NOMO-1 treated with DMSO at 0.1 percent for 48 hours (cell line): ENCODE measurements around the gene FOXO6.

Source experiments
- DNase-seq: peaks from one replicate; lab custom pipeline; 2025; ENCODE audit not compliant: unreplicated experiment; lab: John Stamatoyannopoulos, UW

FOXO6 gene

DNA sequence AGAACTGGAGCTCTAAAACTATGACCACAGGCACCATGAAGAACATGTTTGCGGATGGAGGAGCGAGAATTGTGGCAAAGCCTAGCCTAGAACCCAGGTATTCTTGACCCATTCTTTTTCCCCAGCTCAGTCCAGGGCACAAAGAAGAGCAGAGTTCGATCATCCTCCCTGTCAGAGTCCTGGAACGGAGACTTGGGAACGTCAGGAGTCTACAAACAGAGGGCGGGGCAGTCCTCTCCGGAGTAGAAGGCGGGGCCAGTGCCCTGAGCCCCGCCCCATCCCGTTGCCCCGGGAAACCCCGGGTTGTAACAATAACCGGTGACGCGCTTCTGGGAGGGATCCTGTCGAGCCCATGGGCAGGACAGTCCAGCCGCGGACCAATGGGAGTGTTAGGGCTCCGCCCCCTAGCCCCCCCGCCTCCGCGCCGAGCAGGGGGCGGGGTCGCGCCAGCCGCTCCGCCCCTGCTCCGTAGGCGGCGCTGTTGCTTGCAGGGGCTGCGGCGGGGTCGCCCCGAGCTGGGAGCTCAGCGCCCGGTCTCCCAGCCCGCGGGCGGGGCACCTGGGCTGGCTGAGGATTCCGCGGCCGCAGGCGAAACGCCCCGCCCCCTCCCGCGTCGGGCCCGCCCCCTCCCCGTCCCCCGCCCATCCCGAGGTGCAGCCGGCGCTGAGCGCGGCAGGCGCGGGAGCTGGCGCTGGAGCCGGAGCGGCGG lies at the start of gene FOXO6:
Gene FOXO6, plus strand, starts transcription at position 649 of the 709 bp plus-strand sequence.
- peak; percentile 95 for DNase-seq

DNA sequence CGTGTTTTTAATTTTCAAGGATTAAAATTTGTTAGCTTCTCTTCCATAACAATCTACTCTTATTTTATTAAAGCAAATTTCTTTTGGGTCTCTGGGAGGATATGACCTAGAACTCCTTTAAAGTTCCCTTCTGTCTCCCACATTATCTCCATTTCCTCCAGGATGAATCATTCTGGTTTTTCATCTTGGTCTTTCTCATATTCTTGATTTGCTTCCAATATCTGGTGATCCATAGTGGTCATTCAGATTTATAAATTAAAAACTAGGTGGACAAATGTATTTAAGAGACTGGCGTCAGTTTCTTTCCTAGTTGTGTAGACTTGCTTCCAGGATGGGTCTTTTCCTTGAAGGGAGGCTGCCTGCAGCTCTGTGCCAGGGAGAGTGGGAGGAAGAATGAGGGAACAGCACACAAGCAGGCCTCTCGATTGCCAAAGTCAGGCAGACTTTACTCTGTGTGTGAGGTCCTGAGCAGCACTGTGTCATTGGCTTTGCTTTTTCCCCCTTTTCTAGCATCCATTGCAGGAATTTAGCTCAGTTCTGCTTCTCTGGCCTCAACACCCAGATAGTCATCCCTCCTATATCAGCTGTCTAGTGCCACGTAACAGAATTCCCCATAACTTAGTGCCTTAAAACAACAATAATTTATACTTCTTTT lies 48.1 kb upstream of the FOXO6 start:
- no peak for DNase-seq

DNA sequence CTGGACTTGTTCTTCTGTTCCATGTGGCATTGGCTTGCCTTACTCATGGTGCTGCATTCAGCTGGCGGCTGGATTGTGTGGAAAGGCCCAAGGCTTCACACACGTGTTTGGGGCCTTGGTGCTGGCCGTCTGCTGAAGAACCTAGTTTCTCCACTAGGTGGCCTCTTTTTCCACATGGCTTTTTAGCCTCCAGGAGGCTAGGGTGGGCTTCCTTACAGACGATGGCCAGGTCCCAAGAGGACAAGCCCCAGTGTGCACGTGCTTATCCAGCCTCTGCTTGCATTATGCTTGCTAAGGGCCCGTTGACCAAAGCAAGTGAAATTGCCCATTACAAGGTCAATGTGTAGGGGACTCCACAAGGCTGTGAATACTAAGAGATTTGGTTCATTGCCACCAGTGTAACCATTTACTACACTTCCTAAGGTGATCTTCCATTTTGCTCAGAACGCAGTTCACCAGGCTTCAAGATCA lies 47.5 kb upstream of the FOXO6 start:
- DNase-seq = peak; percentile 12

DNA sequence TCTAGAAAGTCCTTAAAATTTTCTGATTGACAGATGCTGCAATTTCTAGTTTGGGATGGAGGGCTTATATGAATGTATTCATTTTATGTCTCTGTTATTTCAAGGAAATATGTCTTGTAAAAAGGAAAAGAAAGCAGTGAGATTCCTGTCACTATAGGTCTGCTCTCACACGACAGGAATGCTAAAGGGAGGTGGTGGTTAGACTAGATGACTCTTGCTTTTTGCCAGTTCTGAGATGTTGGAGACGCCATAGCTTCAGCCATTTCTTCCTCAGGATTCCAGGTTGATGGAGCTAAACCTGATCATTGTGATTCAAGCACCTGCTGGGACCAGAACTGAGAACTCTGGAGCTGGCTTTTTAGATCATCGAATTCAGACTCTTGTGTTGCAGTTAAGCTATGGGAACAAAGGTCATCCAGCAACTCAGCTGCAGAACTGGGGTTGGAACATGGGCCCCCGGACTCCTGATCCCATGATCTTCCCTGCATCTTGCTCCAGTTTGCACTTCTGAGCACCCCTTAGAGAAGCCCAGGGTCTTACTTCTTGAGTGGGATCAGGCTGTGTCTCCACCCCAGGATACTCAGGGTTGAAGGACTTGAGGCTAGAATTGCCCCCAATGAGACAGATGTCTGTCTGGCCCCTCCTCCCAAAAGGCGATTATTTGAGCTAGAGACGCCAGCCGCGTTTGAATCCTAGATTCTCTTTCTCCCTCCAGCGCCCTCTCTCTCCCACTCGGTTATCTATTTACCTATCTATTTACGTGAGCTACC lies 46.7 kb upstream of the FOXO6 start:
- no peak for DNase-seq

GRCh38 chr1:41315146-41315822 lies 46.0 kb upstream of the FOXO6 start:
- DNase-seq = no peak

DNA sequence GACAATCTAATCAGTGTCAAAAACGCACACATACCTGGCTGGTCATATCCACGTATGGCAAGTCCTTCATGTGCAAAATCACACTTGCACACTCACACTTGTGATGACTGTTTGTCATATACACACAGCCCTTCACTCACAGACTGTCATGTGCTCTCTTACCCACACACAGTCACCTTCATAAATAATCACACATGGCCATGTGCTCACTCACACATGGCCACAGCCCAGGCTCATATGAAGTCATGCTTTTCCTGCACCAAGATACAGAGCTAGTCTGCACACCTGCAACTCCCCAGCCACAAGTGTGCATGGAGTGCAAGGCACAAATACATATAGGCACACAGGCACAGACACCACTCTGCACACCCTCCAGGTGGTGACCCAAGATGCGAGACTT lies 45.4 kb upstream of the FOXO6 start:
- no peak for DNase-seq

DNA sequence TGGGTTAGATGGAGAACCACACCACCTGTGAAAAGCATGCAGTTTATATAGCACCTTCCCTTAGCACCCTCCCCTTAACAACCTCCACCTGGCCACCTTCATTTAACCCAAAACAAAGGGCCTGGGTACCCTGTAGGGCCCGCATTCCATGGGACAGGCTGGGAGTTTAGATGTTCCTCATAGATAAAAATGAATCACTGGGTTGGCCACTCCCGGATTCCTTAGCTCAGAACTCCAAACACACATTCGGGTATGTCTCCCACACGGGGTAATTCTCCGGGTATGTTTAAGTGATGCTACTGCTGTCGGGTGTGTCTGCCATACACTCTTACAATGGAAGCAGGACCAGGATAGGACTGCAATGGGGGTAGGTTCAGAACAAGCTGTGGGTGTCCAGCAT lies 43.9 kb upstream of the FOXO6 start:
- no peak for DNase-seq

DNA sequence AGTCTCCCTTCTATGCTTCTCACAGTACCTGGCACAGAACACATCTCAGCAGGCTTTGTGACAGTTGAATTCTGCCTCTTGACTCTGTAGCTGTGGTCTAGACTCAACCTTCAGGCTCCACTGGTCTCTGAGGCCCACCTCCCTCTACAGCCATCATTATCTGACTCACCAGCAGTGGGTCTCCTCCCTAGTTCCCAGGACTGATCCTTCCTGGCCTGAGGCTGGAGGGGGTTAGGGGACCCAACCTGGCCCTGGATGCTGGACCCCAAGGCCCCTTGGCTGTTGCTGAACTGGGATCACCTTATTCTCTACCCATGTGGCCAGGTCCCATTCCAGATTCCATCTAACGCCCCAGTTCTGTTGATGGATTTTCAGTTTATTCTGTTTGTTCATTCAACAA lies 43.1 kb upstream of the FOXO6 start:
- DNase-seq = no peak

DNA sequence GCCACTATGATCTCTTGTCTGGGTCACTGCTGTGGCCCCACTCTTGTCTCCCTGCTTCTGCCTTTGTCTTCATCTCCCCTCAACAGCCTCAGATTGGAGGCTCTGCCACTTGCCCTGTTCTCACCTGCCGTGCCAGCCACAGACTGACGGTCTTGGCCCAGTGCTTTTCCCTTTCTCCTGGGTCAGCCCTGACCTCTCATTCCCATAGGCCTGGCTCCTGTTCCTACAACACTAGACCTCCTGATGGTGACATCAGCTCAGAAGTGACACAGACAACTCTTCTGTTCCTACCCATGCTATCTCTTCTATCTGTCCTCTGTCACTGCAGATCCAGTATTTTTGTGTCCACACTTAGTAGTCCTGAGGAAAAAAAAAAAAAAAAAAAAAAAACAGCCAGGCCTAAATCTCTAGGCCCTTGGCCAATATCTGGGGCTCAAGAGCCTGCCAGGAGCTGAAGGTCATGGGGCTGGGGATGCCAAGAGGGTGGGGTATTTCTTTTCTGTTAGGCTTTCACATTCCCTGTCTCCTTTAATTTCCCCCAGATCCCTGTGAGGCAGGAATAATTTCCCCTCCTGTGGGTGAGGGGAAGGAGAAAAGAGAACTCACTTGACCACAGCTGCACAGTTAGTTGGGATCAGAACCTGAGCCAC lies 42.0 kb upstream of the FOXO6 start:
- no peak for DNase-seq

DNA sequence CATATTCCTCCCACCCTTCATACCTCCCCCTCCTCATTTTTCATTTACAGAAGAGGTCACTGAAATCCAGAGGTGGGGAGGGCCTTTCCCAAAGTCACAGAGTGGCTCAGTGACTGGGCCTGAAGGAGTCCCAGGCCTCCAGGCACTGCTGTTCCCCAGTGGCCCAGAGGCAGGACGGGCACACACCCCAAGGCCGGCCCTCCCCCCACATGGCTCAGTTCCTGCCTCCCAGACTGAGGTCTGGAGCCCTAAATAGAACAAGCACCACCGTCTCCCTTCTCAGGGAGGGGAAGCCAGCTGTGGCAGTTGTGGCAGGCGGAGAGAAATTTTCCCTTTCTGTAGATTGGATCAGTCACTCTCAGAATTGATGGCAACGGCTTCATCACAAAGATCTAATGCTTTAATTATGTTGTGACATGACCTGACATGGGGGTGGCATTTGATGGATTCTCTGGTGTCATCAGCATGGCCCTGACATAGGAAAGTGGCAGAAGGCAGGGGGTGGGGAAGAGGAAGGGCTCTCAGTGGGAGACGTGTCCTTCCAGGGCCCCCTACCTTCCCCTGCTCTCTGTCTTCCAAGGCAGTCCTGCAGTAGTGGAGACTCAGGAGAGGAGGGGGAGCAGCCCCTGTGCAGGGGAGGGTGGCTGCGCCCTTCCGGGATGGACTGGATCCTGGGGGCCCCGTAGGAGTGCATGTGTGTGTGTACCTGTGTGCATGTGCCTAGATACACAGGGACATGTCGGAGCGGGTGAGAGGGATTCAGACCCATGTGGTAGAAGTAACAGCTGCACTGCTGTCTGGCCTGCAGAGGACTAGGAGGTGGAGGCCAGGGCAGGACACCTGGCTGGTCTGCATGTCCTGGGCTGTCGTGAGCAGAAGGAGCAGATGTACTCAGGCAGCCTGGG lies 41.2 kb upstream of the FOXO6 start:
- DNase-seq = no peak

DNA sequence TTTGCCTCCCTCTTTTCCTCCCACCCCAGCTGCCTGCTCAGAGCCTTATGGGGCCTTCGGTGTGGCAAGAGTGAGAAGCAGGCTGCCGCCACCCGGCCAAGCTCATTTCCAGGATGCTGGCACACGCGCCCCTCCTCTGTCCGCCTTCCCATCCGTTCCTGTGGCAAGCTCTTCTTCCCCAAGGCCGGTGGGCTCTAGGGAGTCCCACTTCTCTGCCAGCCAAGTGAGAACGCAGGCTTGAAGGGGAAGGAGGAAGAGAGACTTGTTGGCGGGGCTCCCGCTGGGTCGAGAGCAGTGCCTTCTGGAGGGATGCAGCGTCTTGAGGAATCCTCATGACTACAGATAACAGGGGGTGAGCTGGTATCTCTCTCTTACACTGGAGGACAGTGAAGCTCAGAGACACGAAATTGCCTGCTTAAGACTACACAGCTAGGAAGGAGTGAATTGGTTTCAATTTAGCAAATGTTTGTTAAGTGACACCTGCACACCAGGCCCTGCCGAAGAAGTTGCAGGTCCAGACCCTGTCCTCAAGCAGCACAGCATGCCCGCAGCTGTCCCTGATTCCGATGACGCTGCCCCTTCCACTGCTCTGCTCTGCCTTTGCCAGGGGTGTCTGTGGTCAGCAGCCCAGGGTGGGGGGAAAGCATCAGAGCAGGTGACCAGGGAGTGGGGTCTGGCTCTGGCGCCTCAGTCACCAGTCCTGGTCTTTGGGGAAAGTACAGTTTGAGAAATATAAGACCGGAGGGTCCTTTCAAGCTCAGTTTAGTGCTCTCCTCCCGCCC lies 40.1 kb upstream of the FOXO6 start:
- DNase-seq = no peak

- DNase-seq = no peak
These were observed 39.1 kb upstream of the FOXO6 start for GRCh38 chr1:41322101-41322661.

GRCh38 chr1:41322835-41323234 lies 38.4 kb upstream of the FOXO6 start:
- peak; percentile 22 for DNase-seq

DNA sequence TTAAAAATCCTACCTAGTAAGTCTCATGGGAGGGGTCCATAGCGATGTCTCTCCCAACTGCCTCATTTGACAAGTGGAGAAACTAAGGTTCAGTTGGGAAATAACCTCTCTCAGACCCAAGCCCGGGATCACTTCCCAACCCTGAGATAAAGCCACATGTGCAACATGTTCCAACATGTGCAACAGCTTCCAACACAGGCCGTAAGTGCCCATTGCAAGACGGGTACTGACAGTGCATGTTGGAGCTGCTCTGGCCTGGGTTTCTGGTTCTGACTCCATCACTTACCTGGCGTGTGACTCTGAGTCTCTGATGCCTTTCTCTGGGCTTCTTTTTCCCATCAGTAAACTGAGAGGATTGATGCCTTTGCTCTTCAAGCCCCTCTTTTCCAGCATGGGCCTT lies 38.0 kb upstream of the FOXO6 start:
- no peak for DNase-seq

DNA sequence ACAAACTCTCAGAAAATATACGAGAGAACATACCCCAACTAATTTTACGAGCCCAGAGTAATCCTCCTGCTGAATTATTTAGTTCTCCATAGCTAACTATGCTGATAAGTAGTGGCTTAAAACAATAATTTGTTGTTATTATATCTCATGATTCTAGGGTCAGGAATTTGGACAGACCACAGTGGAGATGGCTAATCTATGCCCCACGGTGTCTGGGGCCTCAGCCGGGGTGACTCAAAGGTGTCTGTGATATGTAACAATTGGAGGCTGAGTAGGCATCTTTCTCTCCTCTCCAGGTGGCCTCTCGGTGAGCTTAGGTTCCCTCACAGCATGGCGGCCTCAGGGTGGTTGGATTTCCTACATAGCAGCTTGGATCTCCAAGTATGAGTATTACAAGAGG lies 35.4 kb upstream of the FOXO6 start:
- DNase-seq = no peak

DNA sequence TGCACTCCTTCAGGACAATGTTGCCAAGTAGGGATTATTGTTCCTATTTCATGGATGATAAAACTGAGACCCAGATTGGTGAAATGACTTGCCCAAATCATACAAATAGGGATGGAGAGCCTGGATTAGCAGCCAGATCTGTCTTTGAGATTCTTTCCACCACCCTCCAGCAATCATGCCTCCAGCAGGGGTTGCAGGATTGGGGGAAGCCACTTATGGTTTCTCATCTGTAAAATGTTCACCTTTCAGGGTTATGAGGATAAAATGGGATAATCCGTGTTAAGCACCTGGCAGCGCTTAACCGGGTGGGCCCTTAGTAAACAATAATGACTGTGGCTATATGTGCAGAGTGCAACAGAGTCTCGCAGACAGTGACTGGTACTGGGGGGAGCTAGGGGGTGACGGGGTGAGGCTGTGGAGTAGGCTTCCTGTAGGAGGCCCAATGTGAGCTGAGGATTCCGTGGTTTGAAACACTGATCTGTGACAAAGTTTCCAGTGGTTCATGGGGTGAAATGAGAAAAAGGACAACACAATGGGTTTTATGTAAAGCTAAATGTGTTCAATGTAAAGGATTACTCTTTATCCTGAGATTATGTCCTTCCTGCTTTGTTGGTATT lies 33.7 kb upstream of the FOXO6 start:
- DNase-seq = no peak

GRCh38 chr1:41328001-41328615 lies 33.1 kb upstream of the FOXO6 start:
- no peak for DNase-seq
